GM23248 (cell line): ENCODE results near the gene SSRP1. TPM values are rescaled to one million over a fixed set of nuclear protein-coding genes. Genes with fewer than 3 reads are reported as not detected.

Source experiments
- DNase-seq: peaks from one replicate; pipeline ENCODE4 v3.0.0-alpha.2; 2015
- H2AFZ ChIP-seq: fragments of 200-600 bp; sonication (generic); 2 replicates; pipeline ENCODE4 v1.6.1; 2016; ENCODE audit warnings: antibody characterized with exemption
- H3F3A ChIP-seq: fragments of 200-600 bp; sonication (generic); 2 replicates; pipeline ENCODE4 v1.6.1; 2016; ENCODE audit warnings: mild to moderate bottlenecking, antibody characterized with exemption, mixed run types; ENCODE audit not compliant: insufficient read depth
- H3K27ac ChIP-seq: fragments of 200-600 bp; sonication (generic); 2 replicates; pipeline ENCODE4 v1.5.1; 2016; ENCODE audit warnings: mild to moderate bottlenecking
- H3K27me3 ChIP-seq: fragments of 200-600 bp; sonication (generic); replicated peaks from 2 replicates; pipeline ENCODE4 v1.6.1; 2016; ENCODE audit warnings: mild to moderate bottlenecking; ENCODE audit not compliant: insufficient read depth
- H3K36me3 ChIP-seq: fragments of 200-600 bp; sonication (generic); 2 replicates; pipeline ENCODE4 v1.6.1; 2016; ENCODE audit warnings: low read depth, mild to moderate bottlenecking
- H3K4me1 ChIP-seq: fragments of 200-600 bp; sonication (generic); 2 replicates; pipeline ENCODE4 v1.6.1; 2016; ENCODE audit warnings: mild to moderate bottlenecking; ENCODE audit not compliant: insufficient read depth
- H3K4me2 ChIP-seq: fragments of 200-600 bp; sonication (generic); one replicate; pipeline ENCODE4 v1.6.1; 2016; ENCODE audit warnings: mild to moderate bottlenecking; ENCODE audit not compliant: unreplicated experiment
- H3K4me3 ChIP-seq: fragments of 200-600 bp; sonication (generic); 2 replicates; pipeline ENCODE4 v1.5.1; 2016; ENCODE audit warnings: mild to moderate bottlenecking
- H3K79me2 ChIP-seq: fragments of 200-600 bp; sonication (generic); 2 replicates; pipeline ENCODE4 v1.6.1; 2016; ENCODE audit warnings: mild to moderate bottlenecking; ENCODE audit not compliant: insufficient read depth
- H3K9ac ChIP-seq: fragments of 200-600 bp; sonication (generic); 2 replicates; pipeline ENCODE4 v1.6.1; 2016; ENCODE audit warnings: mild to moderate bottlenecking
- H3K9me2 ChIP-seq: fragments of 200-600 bp; sonication (generic); 2 replicates; pipeline ENCODE4 v1.6.1; 2016; ENCODE audit warnings: mixed run types, mild to moderate bottlenecking, moderate library complexity; ENCODE audit not compliant: insufficient read depth
- H3K9me3 ChIP-seq: fragments of 200-600 bp; sonication (generic); one replicate; pipeline ENCODE4 v1.6.1; 2017; ENCODE audit warnings: low read depth
- H4K20me1 ChIP-seq: fragments of 200-600 bp; sonication (generic); 2 replicates; pipeline ENCODE4 v1.6.0; 2016; ENCODE audit not compliant: insufficient read depth
- EZH2 ChIP-seq: fragments of 200-600 bp; sonication (generic); IDR thresholded peaks from 2 replicates; pipeline ENCODE4 v1.6.1; 2018; ENCODE audit warnings: antibody characterized with exemption, mild to moderate bottlenecking; ENCODE audit not compliant: insufficient read depth, poor library complexity, severe bottlenecking
- EZH2phosphoT487 ChIP-seq: fragments of 200-600 bp; sonication (generic); IDR thresholded peaks from 2 replicates; pipeline ENCODE4 v1.6.1; 2018; ENCODE audit warnings: antibody characterized with exemption, moderate library complexity, mild to moderate bottlenecking, low read depth; ENCODE audit not compliant: insufficient read depth
- WGBS, 2 experiments: methylation state at CpG; one replicate each; pipeline ENCODE4 v1.1.6; 2015 to 2017; ENCODE audit warnings: low lambda C conversion rate in 2 of 2, low coverage in 1 of 2; ENCODE audit errors: missing lambda C conversion rate in 2 of 2; 5-methylcytosine and 5-hydroxymethylcytosine counted together
- in situ Hi-C: fragments of 300-500 bp; cut with MboI; formaldehyde crosslinking; loops from 2 replicates; pipeline ENCODE4 v1.15.0; 2020
- polyA plus RNA-seq: library from polyadenylated mRNA; unstranded; fragments of >200 nt; fragmentation: Nextera tagmentation; extraction: Ambion mirVana; gene quantifications from 2 replicates; pipeline ENCODE4 v1.2.1, GENCODE V29; 2016
- total RNA-seq: library from RNA; depleted of rRNA; stranded (reverse); fragments of >200 nt; shearing (Covaris generic); gene quantifications from 2 replicates; pipeline ENCODE4 v1.2.3, GENCODE V29; 2014

SSRP1 gene
- total and polyA plus RNA-seq, 2 experiments from 2014 or later: 29.3 to 76.2 TPM

- in situ Hi-C loops: no loop called here
- H3K9me3 ChIP-seq: no peaks in the 10 kb centered on the region
- 66 to 72% methylated on average over 3 of the region's 3 CpGs for WGBS, 2 experiments
- H3K4me1 ChIP-seq: peaks cover 39% of the 10 kb centered on the region
- H4K20me1 ChIP-seq: peaks cover 12% of the 10 kb centered on the region; the same call in 1 of the 2 replicates
- H3K79me2 ChIP-seq: peaks cover 71% of the 10 kb centered on the region
- peaks cover 35% of the 10 kb centered on the region; the same call in 1 of the 2 replicates for H3K36me3 ChIP-seq
- H3K9ac ChIP-seq: peak overlapping the region; percentile 16; the same call in 1 of the 2 replicates
- H2AFZ ChIP-seq: no peak overlapping the region
- no peak for DNase-seq
- no peak overlapping the region for H3K4me3 ChIP-seq
- H3F3A ChIP-seq: peaks cover 50% of the 10 kb centered on the region
- TF ChIP-seq EZH2: no peak
- no peak for TF ChIP-seq EZH2phosphoT487
- H3K4me2 ChIP-seq: no peak overlapping the region
- no peaks in the 10 kb centered on the region for H3K9me2 ChIP-seq
- no peak overlapping the region for H3K27ac ChIP-seq
- no peaks in the 10 kb centered on the region for H3K27me3 ChIP-seq
These were observed 19.7 kb downstream of the SSRP1 start for GRCh38 chr11:57316017-57316416.

DNA sequence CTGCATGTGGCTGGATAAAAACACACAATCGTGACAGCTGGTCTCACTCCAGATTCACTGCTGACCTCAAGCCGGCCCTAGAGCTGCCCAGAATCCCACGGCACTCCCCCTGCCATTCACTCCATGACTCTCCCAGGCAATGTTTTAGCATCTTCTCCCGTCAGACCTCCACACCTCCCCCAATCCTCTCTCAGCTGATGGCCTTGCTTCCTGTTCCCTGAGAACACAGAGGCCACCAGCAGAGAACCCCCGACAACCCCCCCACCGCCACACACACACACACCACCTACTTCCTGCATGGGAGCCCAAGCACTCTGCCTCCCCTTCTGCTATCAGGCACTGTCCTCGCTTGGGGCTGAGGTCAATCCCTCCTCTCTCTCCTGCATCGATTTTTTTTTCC is 20.2 kb downstream of the SSRP1 start:
- peaks cover 29% of the 10 kb centered on the region; the same call in 1 of the 2 replicates for H3K36me3 ChIP-seq
- peaks cover 39% of the 10 kb centered on the region for H3K4me1 ChIP-seq
- 60% methylated on average over 7 to 8 of the region's 8 CpGs for WGBS, 2 experiments
- peaks cover 9% of the 10 kb centered on the region; the same call in 1 of the 2 replicates for H4K20me1 ChIP-seq
- no peaks in the 10 kb centered on the region for H3K9me3 ChIP-seq
- peaks cover 47% of the 10 kb centered on the region for H3F3A ChIP-seq
- H3K9ac ChIP-seq: peak overlapping the region; percentile 16; the same call in 1 of the 2 replicates
- TF ChIP-seq EZH2: no peak
- TF ChIP-seq EZH2phosphoT487: no peak
- no peak overlapping the region for H3K4me2 ChIP-seq
- no peak for DNase-seq
- no peak overlapping the region for H3K4me3 ChIP-seq
- H3K79me2 ChIP-seq: peaks cover 71% of the 10 kb centered on the region
- no peaks in the 10 kb centered on the region for H3K9me2 ChIP-seq
- no peak overlapping the region for H2AFZ ChIP-seq
- in situ Hi-C loops: no loop called here
- H3K27me3 ChIP-seq: no peaks in the 10 kb centered on the region
- H3K27ac ChIP-seq: no peak overlapping the region

DNA sequence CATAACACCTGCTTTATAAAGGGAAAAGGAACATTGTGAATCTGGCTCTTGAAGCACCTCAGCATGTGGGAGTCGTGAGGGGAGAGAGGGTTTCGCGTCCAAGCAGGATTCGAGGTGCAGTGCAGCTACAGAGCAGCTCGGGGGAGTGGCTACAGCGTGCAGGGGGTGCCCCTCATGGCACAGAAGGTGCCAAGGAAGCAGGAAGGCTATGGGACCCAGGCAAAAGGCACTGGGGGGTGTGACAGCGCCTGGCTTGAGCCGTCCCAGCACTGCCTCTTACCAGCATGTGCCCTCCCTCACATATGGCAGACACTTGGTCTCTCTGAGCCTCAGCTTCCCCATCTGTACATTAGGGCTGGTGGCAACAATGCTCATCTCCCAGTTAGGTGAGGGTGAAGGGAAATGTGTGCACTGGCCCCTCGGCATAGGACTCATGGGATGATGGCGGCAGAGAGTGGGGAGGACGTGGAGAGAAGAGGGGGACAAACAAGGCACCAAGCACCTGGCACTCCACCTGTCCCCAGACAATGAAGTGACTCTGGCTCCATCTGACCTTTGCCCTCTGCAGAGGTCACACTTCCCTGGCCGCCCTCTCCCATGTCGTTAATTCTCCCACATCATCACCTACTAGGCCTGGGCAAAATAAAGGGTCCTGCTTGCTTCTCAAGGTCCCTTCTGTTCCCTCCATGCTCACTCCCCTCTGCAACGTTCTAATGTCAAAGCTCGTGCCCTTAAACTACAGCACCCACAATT is 21.3 kb downstream of the SSRP1 start:
- in situ Hi-C loops: no loop called here
- peaks cover 37% of the 10 kb centered on the region for H3K36me3 ChIP-seq

DNA sequence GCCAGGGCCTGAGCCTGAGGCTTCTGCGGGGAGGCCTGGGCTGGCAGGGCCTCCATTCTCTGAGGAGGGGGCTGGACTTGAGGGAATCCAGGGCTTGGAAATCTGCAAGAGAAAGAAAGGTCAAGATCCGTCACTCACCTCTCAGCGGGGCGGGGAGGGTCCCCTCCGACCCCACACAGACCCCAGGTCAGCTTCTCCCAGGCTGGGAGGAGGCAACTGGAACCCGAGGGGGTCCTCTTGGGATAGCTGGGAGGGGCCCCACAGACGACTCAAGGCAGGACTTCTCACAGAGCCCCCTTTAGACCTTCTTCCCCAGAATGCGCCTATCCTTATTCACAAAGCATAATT is 21.9 kb downstream of the SSRP1 start:
- Histone ChIP-seq H3K9me3 (no peaks in the 10 kb centered on the region), H3K27me3 (no peaks in the 10 kb centered on the region), H3K9ac (no peak overlapping the region), H3K4me1 (peaks cover 40% of the 10 kb centered on the region), H3K4me3 (no peak overlapping the region), H2AFZ (no peak overlapping the region), H4K20me1 (peaks cover 9% of the 10 kb centered on the region; the same call in 1 of the 2 replicates), H3K36me3 (peaks cover 37% of the 10 kb centered on the region), H3K9me2 (no peaks in the 10 kb centered on the region), H3K79me2 (peaks cover 71% of the 10 kb centered on the region), H3F3A (peaks cover 47% of the 10 kb centered on the region), H3K27ac (no peak overlapping the region), H3K4me2 (no peak overlapping the region)
- 79% methylated on average over 7 to 8 of the region's 8 CpGs for WGBS, 2 experiments
- no peak for TF ChIP-seq EZH2phosphoT487
- no peak for TF ChIP-seq EZH2
- in situ Hi-C loops: no loop called here
- DNase-seq: no peak

More for the DNA sequence above, 21.3 kb downstream of the SSRP1 start:
- H3K9me3 ChIP-seq: no peaks in the 10 kb centered on the region
- no peak overlapping the region for H3K4me3 ChIP-seq
- H3K4me2 ChIP-seq: no peak overlapping the region
- peaks cover 44% of the 10 kb centered on the region for H3K4me1 ChIP-seq
- no peak for DNase-seq
- no peak overlapping the region for H3K27ac ChIP-seq
- 79 to 80% methylated on average over 13 to 15 of the region's 15 CpGs for WGBS, 2 experiments
- peaks cover 9% of the 10 kb centered on the region; the same call in 1 of the 2 replicates for H4K20me1 ChIP-seq
- H3K9me2 ChIP-seq: no peaks in the 10 kb centered on the region
- no peaks in the 10 kb centered on the region for H3K27me3 ChIP-seq
- TF ChIP-seq EZH2phosphoT487 (no peak), EZH2 (no peak)
- peaks cover 71% of the 10 kb centered on the region for H3K79me2 ChIP-seq
- no peak overlapping the region for H2AFZ ChIP-seq
- no peak overlapping the region for H3K9ac ChIP-seq
- H3F3A ChIP-seq: peaks cover 47% of the 10 kb centered on the region
